Panc1 (cell line): ENCODE data around the gene PAPPA.

ENCODE experiments used
- POLR2AphosphoS5 ChIP-seq: IDR thresholded peaks from 2 replicates; pipeline ENCODE4 v1.6.1; 2012; ENCODE audit warnings: mild to moderate bottlenecking, low read depth, low read length, moderate library complexity
- SIN3A ChIP-seq: IDR thresholded peaks from 2 replicates; pipeline ENCODE4 v1.6.1; 2012; ENCODE audit warnings: low read depth, mild to moderate bottlenecking, low read length, moderate library complexity, borderline replicate concordance; ENCODE audit not compliant: insufficient read depth
- TF ChIP-seq, protein P1 (sequence below): fragments of 450-650 bp; IDR thresholded peaks from 2 replicates; pipeline ENCODE4 v1.5.1; 2017; ENCODE audit warnings: mild to moderate bottlenecking
- TF ChIP-seq, protein P2 (sequence below), 2 experiments: IDR thresholded peaks; 2 replicates each; pipeline ENCODE4 v1.6.1; 2011 to 2012; ENCODE audit warnings: low read depth in 2 of 2, control low read depth in 1 of 2, low read length in 1 of 2, mild to moderate bottlenecking in 1 of 2, moderate library complexity in 1 of 2; ENCODE audit not compliant: insufficient read depth in 1 of 2

DNA sequence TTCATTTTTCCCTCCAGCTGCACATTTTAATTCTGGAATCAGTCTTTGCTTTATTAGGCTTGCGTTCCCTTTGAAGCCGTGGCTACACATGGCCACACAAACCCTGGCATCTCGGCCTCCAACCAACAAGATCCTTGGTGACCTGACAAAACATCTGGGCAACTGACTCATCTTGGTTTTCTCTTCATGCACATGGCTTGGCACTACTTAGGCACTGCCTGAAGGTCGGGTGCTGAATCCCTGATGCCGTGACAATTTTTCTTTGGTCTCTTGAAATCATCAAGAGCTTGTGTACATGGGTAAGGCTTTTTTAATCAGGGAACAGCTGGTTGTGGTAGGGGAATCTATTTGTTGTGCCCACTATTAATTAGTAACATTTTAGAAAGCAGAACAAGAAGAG, 16.0 kb upstream of the PAPPA start:
- TF ChIP-seq, protein P1, sequence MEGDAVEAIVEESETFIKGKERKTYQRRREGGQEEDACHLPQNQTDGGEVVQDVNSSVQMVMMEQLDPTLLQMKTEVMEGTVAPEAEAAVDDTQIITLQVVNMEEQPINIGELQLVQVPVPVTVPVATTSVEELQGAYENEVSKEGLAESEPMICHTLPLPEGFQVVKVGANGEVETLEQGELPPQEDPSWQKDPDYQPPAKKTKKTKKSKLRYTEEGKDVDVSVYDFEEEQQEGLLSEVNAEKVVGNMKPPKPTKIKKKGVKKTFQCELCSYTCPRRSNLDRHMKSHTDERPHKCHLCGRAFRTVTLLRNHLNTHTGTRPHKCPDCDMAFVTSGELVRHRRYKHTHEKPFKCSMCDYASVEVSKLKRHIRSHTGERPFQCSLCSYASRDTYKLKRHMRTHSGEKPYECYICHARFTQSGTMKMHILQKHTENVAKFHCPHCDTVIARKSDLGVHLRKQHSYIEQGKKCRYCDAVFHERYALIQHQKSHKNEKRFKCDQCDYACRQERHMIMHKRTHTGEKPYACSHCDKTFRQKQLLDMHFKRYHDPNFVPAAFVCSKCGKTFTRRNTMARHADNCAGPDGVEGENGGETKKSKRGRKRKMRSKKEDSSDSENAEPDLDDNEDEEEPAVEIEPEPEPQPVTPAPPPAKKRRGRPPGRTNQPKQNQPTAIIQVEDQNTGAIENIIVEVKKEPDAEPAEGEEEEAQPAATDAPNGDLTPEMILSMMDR, result no peak
- TF ChIP-seq, protein P2, sequence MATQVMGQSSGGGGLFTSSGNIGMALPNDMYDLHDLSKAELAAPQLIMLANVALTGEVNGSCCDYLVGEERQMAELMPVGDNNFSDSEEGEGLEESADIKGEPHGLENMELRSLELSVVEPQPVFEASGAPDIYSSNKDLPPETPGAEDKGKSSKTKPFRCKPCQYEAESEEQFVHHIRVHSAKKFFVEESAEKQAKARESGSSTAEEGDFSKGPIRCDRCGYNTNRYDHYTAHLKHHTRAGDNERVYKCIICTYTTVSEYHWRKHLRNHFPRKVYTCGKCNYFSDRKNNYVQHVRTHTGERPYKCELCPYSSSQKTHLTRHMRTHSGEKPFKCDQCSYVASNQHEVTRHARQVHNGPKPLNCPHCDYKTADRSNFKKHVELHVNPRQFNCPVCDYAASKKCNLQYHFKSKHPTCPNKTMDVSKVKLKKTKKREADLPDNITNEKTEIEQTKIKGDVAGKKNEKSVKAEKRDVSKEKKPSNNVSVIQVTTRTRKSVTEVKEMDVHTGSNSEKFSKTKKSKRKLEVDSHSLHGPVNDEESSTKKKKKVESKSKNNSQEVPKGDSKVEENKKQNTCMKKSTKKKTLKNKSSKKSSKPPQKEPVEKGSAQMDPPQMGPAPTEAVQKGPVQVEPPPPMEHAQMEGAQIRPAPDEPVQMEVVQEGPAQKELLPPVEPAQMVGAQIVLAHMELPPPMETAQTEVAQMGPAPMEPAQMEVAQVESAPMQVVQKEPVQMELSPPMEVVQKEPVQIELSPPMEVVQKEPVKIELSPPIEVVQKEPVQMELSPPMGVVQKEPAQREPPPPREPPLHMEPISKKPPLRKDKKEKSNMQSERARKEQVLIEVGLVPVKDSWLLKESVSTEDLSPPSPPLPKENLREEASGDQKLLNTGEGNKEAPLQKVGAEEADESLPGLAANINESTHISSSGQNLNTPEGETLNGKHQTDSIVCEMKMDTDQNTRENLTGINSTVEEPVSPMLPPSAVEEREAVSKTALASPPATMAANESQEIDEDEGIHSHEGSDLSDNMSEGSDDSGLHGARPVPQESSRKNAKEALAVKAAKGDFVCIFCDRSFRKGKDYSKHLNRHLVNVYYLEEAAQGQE (IDR thresholded peaks at IDR 0.05; ENCODE audit: insufficient read depth in 1 of 2, low read depth in 2 of 2, low read length in 1 of 2), result no peak
- no peak for TF ChIP-seq POLR2AphosphoS5
- TF ChIP-seq SIN3A, result no peak
